ENCODE measurements around the gene ERP29. TPM values are rescaled to one million over a fixed set of nuclear protein-coding genes. Genes with fewer than 3 reads are reported as not detected.
A peak's percentile ranks its signal among the peaks of the same experiment; 100 is the strongest.

The ERP29 gene
- total and polyA plus RNA-seq, 2 experiments from 2014 or later = 105 to 131 TPM

DNA sequence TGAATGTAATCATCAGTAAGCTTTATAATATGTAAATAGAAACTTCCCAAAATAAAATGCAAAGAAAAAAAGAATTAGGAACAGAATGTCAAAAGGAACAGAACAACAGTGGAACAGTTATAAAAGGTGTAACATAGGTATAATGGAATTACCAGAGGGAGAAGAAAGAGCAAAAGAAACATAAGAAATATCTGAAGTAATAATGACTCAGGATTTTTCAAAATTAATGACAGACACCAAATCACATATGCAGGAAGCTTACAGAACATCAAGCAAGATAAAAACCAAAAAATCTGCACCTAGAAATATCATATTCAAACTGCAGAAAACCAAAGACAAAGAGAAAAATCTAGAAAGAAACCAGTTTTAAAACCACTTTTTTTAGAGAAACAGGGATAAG lies 36.4 kb upstream of the ERP29 start:
- Histone ChIP-seq H3K27ac (no peak overlapping the region), H3K27me3 (no peaks in the 10 kb centered on the region), H3K36me3 (no peaks in the 10 kb centered on the region), H3K4me3 (no peak overlapping the region), H3K9me3 (ENCODE audit: low read depth) (no peaks in the 10 kb centered on the region), H3K4me1 (ENCODE audit: low read depth) (peaks cover 9% of the 10 kb centered on the region)
- DNase-seq (ENCODE audit: low read depth in 1 of 2, low spot score in 1 of 2) = no peak
- no peak for TF ChIP-seq CTCF (IDR thresholded peaks at IDR 0.05; ENCODE audit: low read depth, low read length)

GRCh38 chr12:111978545-111978944 lies 34.7 kb upstream of the ERP29 start:
- H3K9me3 ChIP-seq (ENCODE audit: low read depth) = no peaks in the 10 kb centered on the region
- peaks cover 9% of the 10 kb centered on the region for H3K4me1 ChIP-seq (ENCODE audit: low read depth)
- H3K4me3 ChIP-seq = no peak overlapping the region
- no peaks in the 10 kb centered on the region for H3K36me3 ChIP-seq
- DNase-seq (ENCODE audit: low read depth in 1 of 2, low spot score in 1 of 2) = no peak
- no peak for TF ChIP-seq CTCF (IDR thresholded peaks at IDR 0.05; ENCODE audit: low read depth, low read length)
- H3K27me3 ChIP-seq = no peaks in the 10 kb centered on the region
- H3K27ac ChIP-seq = no peak overlapping the region

DNA sequence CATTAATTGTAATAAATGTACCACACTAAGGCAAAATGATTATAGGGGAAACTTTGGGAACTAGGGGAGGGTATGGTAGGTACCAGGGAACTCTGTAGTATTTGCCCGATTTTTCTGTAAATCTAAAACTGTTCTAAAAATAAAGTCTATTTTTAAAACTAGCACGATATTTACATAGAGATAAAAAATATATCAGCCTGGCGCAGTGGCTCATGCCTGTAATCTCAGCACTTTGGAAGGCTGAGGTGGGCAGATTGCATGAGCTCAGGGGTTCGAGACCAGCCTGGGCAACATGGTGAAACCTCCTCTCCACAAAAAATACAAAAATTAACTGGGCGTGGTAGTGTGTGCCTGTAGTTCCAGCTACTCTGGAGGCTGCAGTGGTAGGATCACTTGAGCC lies 32.6 kb upstream of the ERP29 start:
- H3K36me3 ChIP-seq = no peaks in the 10 kb centered on the region
- no peak overlapping the region for H3K27ac ChIP-seq
- TF ChIP-seq CTCF (IDR thresholded peaks at IDR 0.05; ENCODE audit: low read depth, low read length) = no peak
- no peak overlapping the region for H3K4me3 ChIP-seq
- H3K27me3 ChIP-seq = no peaks in the 10 kb centered on the region
- DNase-seq (ENCODE audit: low read depth in 1 of 2, low spot score in 1 of 2) = no peak
- H3K9me3 ChIP-seq (ENCODE audit: low read depth) = no peaks in the 10 kb centered on the region
- peaks cover 2% of the 10 kb centered on the region for H3K4me1 ChIP-seq (ENCODE audit: low read depth)

DNA sequence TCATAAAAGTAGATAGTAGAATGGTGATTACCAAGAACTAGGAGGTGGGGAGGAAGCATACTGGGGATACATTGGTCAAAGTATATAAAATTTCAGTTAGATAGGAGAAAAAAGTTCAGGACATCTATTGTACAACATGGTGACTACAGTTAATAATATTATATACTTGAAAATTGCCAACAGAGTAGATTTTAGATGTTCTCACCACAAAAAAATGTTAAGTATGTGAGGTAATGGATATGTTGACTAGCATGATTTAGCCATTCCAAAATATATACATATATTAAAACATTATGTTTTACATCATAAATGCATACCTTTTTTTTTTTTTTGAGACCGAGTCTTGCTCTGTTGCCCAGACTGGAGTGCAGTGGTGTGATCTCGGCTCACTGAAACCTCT lies 31.2 kb upstream of the ERP29 start:
- DNase-seq (ENCODE audit: low read depth in 1 of 2, low spot score in 1 of 2) = peak in 1 of 2 donors; percentile 6
- no peaks in the 10 kb centered on the region for H3K4me1 ChIP-seq (ENCODE audit: low read depth)
- no peaks in the 10 kb centered on the region for H3K36me3 ChIP-seq
- H3K4me3 ChIP-seq = no peak overlapping the region
- TF ChIP-seq CTCF (IDR thresholded peaks at IDR 0.05; ENCODE audit: low read depth, low read length) = no peak
- H3K9me3 ChIP-seq (ENCODE audit: low read depth) = no peaks in the 10 kb centered on the region
- no peak overlapping the region for H3K27ac ChIP-seq
- no peaks in the 10 kb centered on the region for H3K27me3 ChIP-seq

DNA sequence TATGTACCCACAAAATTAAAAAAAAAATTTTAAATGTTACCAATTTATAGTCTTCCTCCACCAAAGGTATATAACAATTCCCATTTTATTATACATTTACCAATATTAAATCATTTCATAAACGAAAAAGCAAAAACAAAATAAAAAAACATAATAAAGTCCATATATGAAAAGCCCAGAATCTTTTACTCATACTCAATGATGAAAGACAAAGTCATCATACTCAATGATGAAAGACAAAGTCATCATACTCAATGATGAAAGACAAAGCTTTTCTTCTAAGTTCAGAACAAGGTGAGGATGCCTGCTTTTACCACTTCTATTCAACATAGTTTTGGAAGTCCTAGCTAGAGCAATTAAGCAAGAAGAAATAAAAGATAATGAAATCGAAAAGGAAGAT lies 28.4 kb upstream of the ERP29 start:
- H3K4me3 ChIP-seq = no peak overlapping the region
- no peak overlapping the region for H3K27ac ChIP-seq
- no peak for TF ChIP-seq CTCF (IDR thresholded peaks at IDR 0.05; ENCODE audit: low read depth, low read length)
- H3K36me3 ChIP-seq = no peaks in the 10 kb centered on the region
- no peak for DNase-seq (ENCODE audit: low read depth in 1 of 2, low spot score in 1 of 2)
- H3K27me3 ChIP-seq = no peaks in the 10 kb centered on the region
- H3K9me3 ChIP-seq (ENCODE audit: low read depth) = no peaks in the 10 kb centered on the region
- peaks cover 7% of the 10 kb centered on the region for H3K4me1 ChIP-seq (ENCODE audit: low read depth)

DNA sequence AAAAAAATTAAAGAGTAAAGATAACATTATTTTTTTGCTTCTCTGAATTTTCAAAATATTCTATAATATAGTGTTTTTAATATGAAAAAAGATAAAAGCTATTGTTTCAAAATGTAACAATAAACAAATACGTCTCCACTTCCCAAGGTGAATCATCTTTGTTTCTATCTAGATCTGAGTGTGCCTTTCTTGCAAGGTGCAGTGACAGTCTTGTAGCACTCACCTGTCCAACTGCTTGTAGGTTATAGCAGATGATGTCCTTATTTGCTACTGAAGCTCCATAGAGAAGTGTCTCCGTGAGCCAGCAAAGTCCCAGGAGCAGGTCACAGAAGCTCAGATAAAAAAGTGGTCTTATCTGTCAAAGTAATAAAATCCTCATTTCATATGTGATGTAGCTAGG lies 21.7 kb upstream of the ERP29 start:
- Histone ChIP-seq H3K9me3 (ENCODE audit: low read depth) (no peaks in the 10 kb centered on the region), H3K4me1 (ENCODE audit: low read depth) (peaks cover 12% of the 10 kb centered on the region), H3K27ac (no peak overlapping the region), H3K27me3 (no peaks in the 10 kb centered on the region), H3K4me3 (no peak overlapping the region), H3K36me3 (peaks cover 4% of the 10 kb centered on the region)
- no peak for DNase-seq (ENCODE audit: low read depth in 1 of 2, low spot score in 1 of 2)
- TF ChIP-seq CTCF (IDR thresholded peaks at IDR 0.05; ENCODE audit: low read depth, low read length) = no peak
